Measurements from ENCODE around the gene TRMT13. TPM values are rescaled to one million over a fixed set of nuclear protein-coding genes. Genes with fewer than 3 reads are reported as not detected.

Gene TRMT13
- total and polyA plus RNA-seq, 9 of the 15 experiments (the other 6 are each of a cell fraction or from before 2014, with no cell fraction given): 18.7 to 33.0 (median 28.9) TPM

DNA sequence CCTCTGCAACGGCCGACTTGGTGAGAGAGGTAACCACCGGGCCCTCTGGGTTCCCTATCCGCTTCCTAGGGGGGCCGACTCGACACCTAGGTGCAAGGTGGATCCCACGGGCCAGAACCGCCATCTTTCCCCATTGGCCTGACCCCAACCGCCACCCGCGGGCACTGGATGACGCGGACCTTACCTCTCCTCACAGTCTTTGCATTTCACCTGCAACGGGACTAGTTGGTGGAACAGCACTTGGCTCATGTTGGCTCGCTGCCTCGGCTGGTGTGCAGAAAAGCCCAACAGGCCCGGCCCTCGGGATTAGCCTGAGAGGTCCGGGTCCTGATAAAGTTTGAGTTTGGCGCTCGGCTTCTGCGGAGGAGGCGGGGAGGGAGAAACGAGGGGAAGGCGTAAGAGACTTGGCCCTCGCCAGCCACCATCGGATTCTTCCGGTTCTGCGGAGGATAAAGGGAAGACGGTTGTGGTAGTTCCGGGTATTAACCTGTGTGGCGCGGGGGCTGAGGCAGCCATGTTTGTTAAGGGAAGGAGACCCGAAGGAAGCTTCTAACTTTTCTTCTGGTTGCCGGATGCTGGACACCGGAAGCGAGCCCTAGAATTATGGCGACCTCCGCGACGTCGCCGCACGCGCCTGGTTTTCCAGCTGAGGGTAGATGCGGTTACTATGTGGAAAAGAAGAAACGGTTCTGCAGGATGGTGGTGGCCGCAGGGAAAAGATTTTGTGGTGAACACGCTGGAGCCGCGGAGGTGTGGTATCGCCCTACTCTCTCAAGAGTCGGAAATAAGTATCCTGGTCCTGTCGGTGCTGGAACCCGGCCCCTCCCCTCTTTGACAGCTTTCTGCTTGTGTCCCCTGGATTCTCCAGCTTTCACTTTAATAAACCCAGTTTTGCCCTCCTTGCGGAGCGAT is at the start of gene TRMT13, which contains the start of gene SASS6 (continued):
- TF ChIP-seq GABPB2 (CRISPR knock-in tag; conservative IDR thresholded peaks at IDR 0.05) (no peak), MEIS2 (IDR thresholded peaks at IDR 0.05; ENCODE audit: partially characterized antibody) (peak; percentile 68), ZNF586 (CRISPR knock-in tag; conservative IDR thresholded peaks at IDR 0.05) (no peak), NCOR1 (IDR thresholded peaks at IDR 0.05) (peak; percentile 47; the same call in 1 of the 2 replicates), KHSRP (IDR thresholded peaks at IDR 0.05) (no peak), ETV6 (IDR thresholded peaks at IDR 0.05; ENCODE audit: borderline replicate concordance in 1 of 2, low read depth in 2 of 2, low read length in 1 of 2) (peak in 1 of 2 experiments; percentile 84; a peak in 3 of 4 replicates), ETV6 (CRISPR knock-in tag; IDR thresholded peaks at IDR 0.05; ENCODE audit: borderline replicate concordance) (0 out of 2 replicates have a peak, but pooled peaks have one; percentile 30), SREBF1 (IDR thresholded peaks at IDR 0.05; ENCODE audit: borderline replicate concordance, low read depth, low read length) (no peak), SP1 (CRISPR knock-in tag; IDR thresholded peaks at IDR 0.05) (peak; percentile 80), BHLHE40 (IDR thresholded peaks at IDR 0.05; ENCODE audit: low read length) (peak; percentile 53; the same call in 1 of the 2 replicates), NELFE (IDR thresholded peaks at IDR 0.05; ENCODE audit: insufficient read depth, insufficient read length) (no peak), ZSCAN32 (CRISPR knock-in tag; IDR thresholded peaks at IDR 0.05) (no peak), NUFIP1 (IDR thresholded peaks at IDR 0.05; ENCODE audit: partially characterized antibody) (no peak), EP300 (IDR thresholded peaks at IDR 0.05; ENCODE audit: low read length) (peak; percentile 79), YBX1 (IDR thresholded peaks at IDR 0.05) (no peak), ZBTB17 (CRISPR knock-in tag; IDR thresholded peaks at IDR 0.05) (no peak), MED1 (CRISPR knock-in tag; IDR thresholded peaks at IDR 0.05; ENCODE audit: borderline replicate concordance) (no peak), LCOR (CRISPR knock-in tag; IDR thresholded peaks at IDR 0.05) (peak; percentile 97), GATA2 (CRISPR knock-in tag; IDR thresholded peaks at IDR 0.05) (0 out of 2 replicates have a peak, but pooled peaks have one; percentile 41)
- TF ChIP-seq, protein P1, sequence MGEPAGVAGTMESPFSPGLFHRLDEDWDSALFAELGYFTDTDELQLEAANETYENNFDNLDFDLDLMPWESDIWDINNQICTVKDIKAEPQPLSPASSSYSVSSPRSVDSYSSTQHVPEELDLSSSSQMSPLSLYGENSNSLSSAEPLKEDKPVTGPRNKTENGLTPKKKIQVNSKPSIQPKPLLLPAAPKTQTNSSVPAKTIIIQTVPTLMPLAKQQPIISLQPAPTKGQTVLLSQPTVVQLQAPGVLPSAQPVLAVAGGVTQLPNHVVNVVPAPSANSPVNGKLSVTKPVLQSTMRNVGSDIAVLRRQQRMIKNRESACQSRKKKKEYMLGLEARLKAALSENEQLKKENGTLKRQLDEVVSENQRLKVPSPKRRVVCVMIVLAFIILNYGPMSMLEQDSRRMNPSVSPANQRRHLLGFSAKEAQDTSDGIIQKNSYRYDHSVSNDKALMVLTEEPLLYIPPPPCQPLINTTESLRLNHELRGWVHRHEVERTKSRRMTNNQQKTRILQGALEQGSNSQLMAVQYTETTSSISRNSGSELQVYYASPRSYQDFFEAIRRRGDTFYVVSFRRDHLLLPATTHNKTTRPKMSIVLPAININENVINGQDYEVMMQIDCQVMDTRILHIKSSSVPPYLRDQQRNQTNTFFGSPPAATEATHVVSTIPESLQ (CRISPR knock-in tag; IDR thresholded peaks at IDR 0.05): no peak; the same call in 1 of the 2 replicates
- TF ChIP-seq, protein P2, sequence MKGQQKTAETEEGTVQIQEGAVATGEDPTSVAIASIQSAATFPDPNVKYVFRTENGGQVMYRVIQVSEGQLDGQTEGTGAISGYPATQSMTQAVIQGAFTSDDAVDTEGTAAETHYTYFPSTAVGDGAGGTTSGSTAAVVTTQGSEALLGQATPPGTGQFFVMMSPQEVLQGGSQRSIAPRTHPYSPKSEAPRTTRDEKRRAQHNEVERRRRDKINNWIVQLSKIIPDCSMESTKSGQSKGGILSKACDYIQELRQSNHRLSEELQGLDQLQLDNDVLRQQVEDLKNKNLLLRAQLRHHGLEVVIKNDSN (CRISPR knock-in tag; IDR thresholded peaks at IDR 0.05): no peak
- TF ChIP-seq, protein P3, sequence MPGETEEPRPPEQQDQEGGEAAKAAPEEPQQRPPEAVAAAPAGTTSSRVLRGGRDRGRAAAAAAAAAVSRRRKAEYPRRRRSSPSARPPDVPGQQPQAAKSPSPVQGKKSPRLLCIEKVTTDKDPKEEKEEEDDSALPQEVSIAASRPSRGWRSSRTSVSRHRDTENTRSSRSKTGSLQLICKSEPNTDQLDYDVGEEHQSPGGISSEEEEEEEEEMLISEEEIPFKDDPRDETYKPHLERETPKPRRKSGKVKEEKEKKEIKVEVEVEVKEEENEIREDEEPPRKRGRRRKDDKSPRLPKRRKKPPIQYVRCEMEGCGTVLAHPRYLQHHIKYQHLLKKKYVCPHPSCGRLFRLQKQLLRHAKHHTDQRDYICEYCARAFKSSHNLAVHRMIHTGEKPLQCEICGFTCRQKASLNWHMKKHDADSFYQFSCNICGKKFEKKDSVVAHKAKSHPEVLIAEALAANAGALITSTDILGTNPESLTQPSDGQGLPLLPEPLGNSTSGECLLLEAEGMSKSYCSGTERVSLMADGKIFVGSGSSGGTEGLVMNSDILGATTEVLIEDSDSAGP (CRISPR knock-in tag; IDR thresholded peaks at IDR 0.05): peak; percentile 38; the same call in 1 of the 2 replicates
- TF ChIP-seq, protein P4, sequence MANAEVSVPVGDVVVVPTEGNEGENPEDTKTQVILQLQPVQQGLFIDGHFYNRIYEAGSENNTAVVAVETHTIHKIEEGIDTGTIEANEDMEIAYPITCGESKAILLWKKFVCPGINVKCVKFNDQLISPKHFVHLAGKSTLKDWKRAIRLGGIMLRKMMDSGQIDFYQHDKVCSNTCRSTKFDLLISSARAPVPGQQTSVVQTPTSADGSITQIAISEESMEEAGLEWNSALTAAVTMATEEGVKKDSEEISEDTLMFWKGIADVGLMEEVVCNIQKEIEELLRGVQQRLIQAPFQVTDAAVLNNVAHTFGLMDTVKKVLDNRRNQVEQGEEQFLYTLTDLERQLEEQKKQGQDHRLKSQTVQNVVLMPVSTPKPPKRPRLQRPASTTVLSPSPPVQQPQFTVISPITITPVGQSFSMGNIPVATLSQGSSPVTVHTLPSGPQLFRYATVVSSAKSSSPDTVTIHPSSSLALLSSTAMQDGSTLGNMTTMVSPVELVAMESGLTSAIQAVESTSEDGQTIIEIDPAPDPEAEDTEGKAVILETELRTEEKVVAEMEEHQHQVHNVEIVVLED (CRISPR knock-in tag; IDR thresholded peaks at IDR 0.05): no peak

Data from K562 (cell line).